ENCODE results near the gene IRF2BPL.

Gene IRF2BPL

GRCh38 chr14:76975051-76975450 is 53.5 kb downstream of the IRF2BPL start:
- TF ChIP-seq CTCF (IDR thresholded peaks at IDR 0.05; ENCODE audit: borderline replicate concordance, control extremely low read depth, extremely low read depth, insufficient read depth, missing control alignments): no peak
- in situ Hi-C loops (cut with MboI; ENCODE audit: low sequenced_read_pairs, unreplicated experiment): no loop called here
- no peak for DNase-seq (ENCODE audit: low spot score)

Measured in GM13976 (cell line).